Transverse colon (tissue), 4 donors: ENCODE data around the gene APLP1.

Experiments used
- EP300 ChIP-seq: sonication (generic); formaldehyde crosslinking; IDR thresholded peaks from one replicate; pipeline ENCODE4 v1.6.1; 2017; ENCODE audit warnings: antibody characterized with exemption, low read depth
- POLR2A ChIP-seq: fragments of 450-650 bp; IDR thresholded peaks from one replicate; pipeline ENCODE4 v1.6.1; 2016; ENCODE audit warnings: antibody characterized with exemption, mild to moderate bottlenecking, moderate library complexity
- POLR2AphosphoS5 ChIP-seq, 3 donors: sonication (generic); formaldehyde crosslinking; IDR thresholded peaks; one replicate each; pipeline ENCODE4 v1.6.1; 2016; ENCODE audit warnings: antibody characterized with exemption in 3 of 3
- TF ChIP-seq, protein P1 (sequence below), 5 experiments: fragments of 200-600 bp in 3 of 5; fragments of 450-650 bp in 2 of 5; sonication (generic) in 3 of 5; IDR thresholded peaks; 1 replicate in 2 of 5; 2 replicates in 3 of 5; pipeline ENCODE4 v1.5.1; 2016 to 2017; ENCODE audit warnings: antibody characterized with exemption in 5 of 5, inconsistent platforms in 3 of 5, mild to moderate bottlenecking in 2 of 5, moderate library complexity in 1 of 5

- no peak for TF ChIP-seq POLR2AphosphoS5 (IDR thresholded peaks at IDR 0.05)
- TF ChIP-seq, protein P1, sequence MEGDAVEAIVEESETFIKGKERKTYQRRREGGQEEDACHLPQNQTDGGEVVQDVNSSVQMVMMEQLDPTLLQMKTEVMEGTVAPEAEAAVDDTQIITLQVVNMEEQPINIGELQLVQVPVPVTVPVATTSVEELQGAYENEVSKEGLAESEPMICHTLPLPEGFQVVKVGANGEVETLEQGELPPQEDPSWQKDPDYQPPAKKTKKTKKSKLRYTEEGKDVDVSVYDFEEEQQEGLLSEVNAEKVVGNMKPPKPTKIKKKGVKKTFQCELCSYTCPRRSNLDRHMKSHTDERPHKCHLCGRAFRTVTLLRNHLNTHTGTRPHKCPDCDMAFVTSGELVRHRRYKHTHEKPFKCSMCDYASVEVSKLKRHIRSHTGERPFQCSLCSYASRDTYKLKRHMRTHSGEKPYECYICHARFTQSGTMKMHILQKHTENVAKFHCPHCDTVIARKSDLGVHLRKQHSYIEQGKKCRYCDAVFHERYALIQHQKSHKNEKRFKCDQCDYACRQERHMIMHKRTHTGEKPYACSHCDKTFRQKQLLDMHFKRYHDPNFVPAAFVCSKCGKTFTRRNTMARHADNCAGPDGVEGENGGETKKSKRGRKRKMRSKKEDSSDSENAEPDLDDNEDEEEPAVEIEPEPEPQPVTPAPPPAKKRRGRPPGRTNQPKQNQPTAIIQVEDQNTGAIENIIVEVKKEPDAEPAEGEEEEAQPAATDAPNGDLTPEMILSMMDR (IDR thresholded peaks at IDR 0.05) = no peak
- TF ChIP-seq POLR2A = no peak
- no peak for TF ChIP-seq EP300
Measured at GRCh38 chr19:35833972-35834371, 34.4 kb upstream of the APLP1 start.
